K562 (cell line): ENCODE measurements around the gene SMG5. TPM values are rescaled to one million over a fixed set of nuclear protein-coding genes. Genes with fewer than 3 reads are reported as not detected.

Experiments used
- ATAC-seq: fragments of 200-7000 bp; cut with Tn5 transposase; 3 replicates; pipeline ENCODE4 v1.9.1; 2020; ENCODE audit warnings: moderate library complexity
- BruUV-seq: library from RNA; stranded (reverse); fragments of 400-500 nt; replicated peaks from 2 replicates; lab custom pipeline; 2021; lab: Mats Ljungman, UMichigan
- CTCF ChIA-PET: fragments of 300-600 bp; formaldehyde crosslinking; extraction: SDS; loops from one replicate; lab custom pipeline; 2021; ENCODE audit warnings: low intra/inter-chr PET ratio; lab: Yijun Ruan, JAX
- POLR2A ChIA-PET: fragments of 300-600, 350-650 bp; sonication (Branson Sonifier 250); formaldehyde crosslinking; extraction: SDS; loops from one replicate; lab custom pipeline; 2021; ENCODE audit warnings: antibody characterized with exemption, inconsistent platforms; lab: Yijun Ruan, JAX
- DNase-seq, 4 experiments: peaks; one replicate each; pipeline versions ENCODE4 v3.0.0 to v3.0.0-alpha.2; 2011 to 2018; ENCODE audit warnings: low spot score in 3 of 4, mixed read lengths in 3 of 4; ENCODE audit errors: extremely low read depth in 1 of 4
- FAIRE-seq: peaks from 2 replicates; lab custom pipeline; 2011; peaks lifted over from hg19 to GRCh38; lab: Jason Lieb, UNC
- H2AFZ ChIP-seq: 2 replicates; pipeline ENCODE4 v1.6.0; 2011; ENCODE audit warnings: low read depth, low read length, control low read depth, inconsistent platforms
- H3K27ac ChIP-seq: fragments of 200-600 bp; 3 replicates; pipeline ENCODE4 v1.8.0; 2011; ENCODE audit warnings: low read depth, mild to moderate bottlenecking, control low read depth, inconsistent platforms, low read length, moderate library complexity, mixed read lengths; ENCODE audit errors: extremely low read depth
- H3K27me3 ChIP-seq, 2 experiments: fragments of 300-600 bp in 1 of 2; 2 replicates in 1 of 2; 3 replicates in 1 of 2; pipeline versions ENCODE4 v1.6.0 to v1.8.0; 2011; ENCODE audit warnings: inconsistent platforms in 2 of 2, low read length in 2 of 2, mild to moderate bottlenecking in 1 of 2, mixed read lengths in 1 of 2, moderate library complexity in 1 of 2; ENCODE audit not compliant: control insufficient read depth in 2 of 2, insufficient read depth in 2 of 2
- H3K36me3 ChIP-seq: fragments of 300-600 bp; 3 replicates; pipeline ENCODE4 v1.8.0; 2011; ENCODE audit warnings: mild to moderate bottlenecking, low read length, inconsistent platforms; ENCODE audit not compliant: control insufficient read depth, insufficient read depth
- H3K4me1 ChIP-seq, 2 experiments: fragments of 200-600 bp in 1 of 2; replicated peaks in 1 of 2; 2 replicates in 1 of 2; 3 replicates in 1 of 2; pipeline versions ENCODE4 v1.5.1 to v1.8.0; 2011; ENCODE audit warnings: inconsistent platforms in 2 of 2, low read length in 2 of 2, mild to moderate bottlenecking in 1 of 2, mixed read lengths in 1 of 2, moderate library complexity in 1 of 2; ENCODE audit not compliant: control insufficient read depth in 2 of 2, insufficient read depth in 2 of 2
- H3K4me2 ChIP-seq: 2 replicates; pipeline ENCODE4 v1.6.1; 2011; ENCODE audit warnings: low read length, control low read depth, inconsistent platforms, mixed read lengths; ENCODE audit not compliant: insufficient read depth
- H3K4me3 ChIP-seq: fragments of 200-600 bp; sonication (generic), shearing (Covaris generic); 2 replicates; pipeline ENCODE4 v1.5.1; 2016; ENCODE audit warnings: control low read depth, inconsistent platforms
- H3K79me2 ChIP-seq: fragments of 200-600 bp; 3 replicates; pipeline ENCODE4 v1.8.0; 2011; ENCODE audit warnings: low read length, inconsistent platforms; ENCODE audit not compliant: control insufficient read depth, insufficient read depth
- H3K9ac ChIP-seq, 2 experiments: 2 replicates each; pipeline versions ENCODE4 v1.6.0 to v1.6.1; 2011; ENCODE audit warnings: low read depth in 2 of 2, low read length in 2 of 2, control low read depth in 1 of 2, inconsistent platforms in 1 of 2, mild to moderate bottlenecking in 1 of 2, mixed read lengths in 1 of 2; ENCODE audit not compliant: insufficient read depth in 1 of 2
- H3K9me1 ChIP-seq: one replicate; pipeline ENCODE4 v1.6.0; 2011; ENCODE audit warnings: inconsistent platforms, mild to moderate bottlenecking, low read length, moderate library complexity; ENCODE audit not compliant: control insufficient read depth, insufficient read depth
- H3K9me3 ChIP-seq: replicated peaks from 2 replicates; pipeline ENCODE4 v1.5.1; 2011; ENCODE audit warnings: low read depth, low read length, inconsistent platforms; ENCODE audit not compliant: control insufficient read depth, insufficient read depth
- H4K20me1 ChIP-seq: replicated peaks from 2 replicates; pipeline ENCODE4 v1.6.1; 2011; ENCODE audit warnings: low read length, inconsistent platforms, mixed read lengths; ENCODE audit not compliant: control insufficient read depth, insufficient read depth
- FOS ChIP-seq: IDR thresholded peaks from 3 replicates; pipeline ENCODE4 v1.6.1; 2011; ENCODE audit not compliant: insufficient read length; ENCODE audit errors: extremely low read depth
- NR2C1 ChIP-seq, 2 experiments: fragments of 450-650 bp; IDR thresholded peaks; 2 replicates each; pipeline ENCODE4 v1.6.1; 2017; ENCODE audit warnings: mild to moderate bottlenecking in 2 of 2, antibody characterized with exemption in 1 of 2, inconsistent platforms in 1 of 2, missing compliant biosample characterization in 1 of 2, missing genetic modification characterization in 1 of 2
- WGBS: fragments of 100-300 bp; shearing (Covaris generic); methylation state at CpG from one replicate; pipeline ENCODE4 v1.1.6; 2016; ENCODE audit warnings: low coverage, mixed read lengths; ENCODE audit not compliant: insufficient coverage; ENCODE audit errors: missing lambda C conversion rate; 5-methylcytosine and 5-hydroxymethylcytosine counted together
- in situ Hi-C: fragments of 300-500 bp; cut with MboI; formaldehyde crosslinking; loops from 4 replicates; pipeline ENCODE4 v1.15.0; 2018; ENCODE audit warnings: inconsistent platforms, mixed read lengths
- intact Hi-C: fragments of 100-400 bp; cut with micrococcal nuclease; formaldehyde crosslinking; loops from 2 replicates; pipeline ENCODE4 v1.14.2; 2022
- polyA plus RNA-seq, 8 experiments: library from polyadenylated mRNA; depleted of rRNA in 4 of 8; stranded (reverse) in 5 of 8; unstranded in 3 of 8; fragments of >200 nt; fragmentation: Nextera tagmentation in 2 of 8; fragmentation: Illumina TruSeq in 1 of 8; extraction: Ambion mirVana in 2 of 8; extraction: Trizol in 1 of 8; gene quantifications; 2 replicates each; pipeline versions ENCODE4 v1.2.1 to v1.2.3, GENCODE V29; 2011 to 2014; ENCODE audit warnings: inconsistent platforms in 1 of 8, missing spikeins in 1 of 8
- total RNA-seq, 7 experiments: library from RNA; depleted of rRNA in 6 of 7; stranded (reverse); fragments of >200 nt in 6 of 7; fragmentation: Illumina TruSeq in 2 of 7; extraction: Trizol in 2 of 7; gene quantifications; 2 replicates each; pipeline versions ENCODE4 v1.2.1 to v1.2.3, GENCODE V29; 2011 to 2021; ENCODE audit warnings: low replicate concordance in 1 of 7
- TF ChIP-seq, protein P1 (sequence below), 2 experiments: fragments of 450-650 bp in 1 of 2; sonication (generic) in 1 of 2; formaldehyde crosslinking in 1 of 2; IDR thresholded peaks in 1 of 2; conservative IDR thresholded peaks in 1 of 2; 2 replicates each; pipeline versions ENCODE4 v1.6.1 to v1.8.1; 2016 to 2023; ENCODE audit warnings: mild to moderate bottlenecking in 2 of 2, moderate library complexity in 2 of 2, inconsistent platforms in 1 of 2, missing genetic modification reagents in 1 of 2

The SMG5 gene
- total and polyA plus RNA-seq, 9 of the 15 experiments (the other 6 are each of a cell fraction or from before 2014, with no cell fraction given): 1.4 to 85.9 (median 53.0) TPM

DNA sequence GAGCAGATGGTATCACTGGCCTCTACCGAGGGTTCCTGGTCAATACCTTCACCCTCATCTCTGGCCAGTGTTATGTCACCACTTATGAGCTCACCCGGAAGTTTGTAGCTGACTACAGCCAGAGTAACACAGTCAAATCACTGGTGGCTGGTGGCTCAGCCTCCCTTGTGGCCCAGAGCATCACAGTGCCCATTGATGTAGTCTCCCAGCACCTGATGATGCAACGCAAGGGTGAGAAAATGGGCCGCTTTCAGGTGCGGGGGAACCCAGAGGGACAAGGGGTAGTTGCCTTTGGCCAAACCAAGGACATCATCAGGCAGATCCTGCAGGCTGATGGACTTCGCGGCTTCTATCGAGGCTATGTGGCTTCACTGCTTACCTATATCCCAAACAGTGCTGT is 82.6 kb downstream of the SMG5 start:
- CTCF ChIA-PET: no interaction called here
- POLR2A ChIA-PET: interaction anchor here (0.9 to 9.2 kb wide), 3 partner anchors 10 to 46 kb away, joined by 3 to 62 read pairs (median 21); partner anchors contain the start of gene PMF1
- no peak overlapping the region for H3K4me2 ChIP-seq
- WGBS: 90% methylated on average over 8 of the region's 8 CpGs
- H3K27me3 ChIP-seq: no peaks in the 10 kb centered on the region
- H3K79me2 ChIP-seq: peaks cover 38% of the 10 kb centered on the region
- peaks cover 4% of the 10 kb centered on the region; the same call in 1 of the 2 replicates for H4K20me1 ChIP-seq
- in situ Hi-C loops: no loop called here
- peak overlapping the region in 1 of 2 experiments; percentile 3; a peak in 2 of 4 replicates for H3K9ac ChIP-seq
- ATAC-seq: no peak
- peaks cover 3 to 4% of the 10 kb centered on the region in 2 experiments; a peak in 4 of 5 replicates for H3K4me1 ChIP-seq
- H2AFZ ChIP-seq: no peak overlapping the region
- H3K9me1 ChIP-seq: no peaks in the 10 kb centered on the region
- intact Hi-C loops: no loop called here
- peak in 1 of 4 experiments; percentile 4 for DNase-seq
- no peak overlapping the region for H3K4me3 ChIP-seq
- BruUV-seq: no TSS peak
- no peak overlapping the region for H3K27ac ChIP-seq
- no peak for FAIRE-seq
- H3K9me3 ChIP-seq: no peaks in the 10 kb centered on the region
- H3K36me3 ChIP-seq: peaks cover 63% of the 10 kb centered on the region
- TF ChIP-seq FOS (no peak), NR2C1 (IDR thresholded peaks at IDR 0.05) (no peak), NR2C1 (tag; IDR thresholded peaks at IDR 0.05) (no peak)
- TF ChIP-seq, protein P1, sequence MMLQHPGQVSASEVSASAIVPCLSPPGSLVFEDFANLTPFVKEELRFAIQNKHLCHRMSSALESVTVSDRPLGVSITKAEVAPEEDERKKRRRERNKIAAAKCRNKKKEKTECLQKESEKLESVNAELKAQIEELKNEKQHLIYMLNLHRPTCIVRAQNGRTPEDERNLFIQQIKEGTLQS (IDR thresholded peaks at IDR 0.05): peak; percentile 50
- TF ChIP-seq, protein P1 (CRISPR knock-in tag; conservative IDR thresholded peaks at IDR 0.05): no peak
- TF ChIP-seq, all 486 proteins: peak for 1

Other genes starting within 250 kb of the SMG5 start
Only the 7 nearest of the 17 such genes appear.
- gene BGLAP, start 40.6 kb downstream of the SMG5 start, total RNA-seq (2014; rRNA removed): 0.23 and 0.82 TPM in 2 replicates
- 0.15 TPM in 1 of 2 replicates, not detected in the other for gene BGLAP, start 40.6 kb downstream of the SMG5 start, total RNA-seq (2014; rRNA removed; fragmentation: Illumina TruSeq; extraction: Trizol)
- gene BGLAP, start 40.6 kb downstream of the SMG5 start, total RNA-seq (2015; rRNA removed; fragmentation: Illumina TruSeq; extraction: Trizol): 0.33 and 0.49 TPM in 2 replicates
- gene BGLAP, start 40.6 kb downstream of the SMG5 start, total RNA-seq (2021): 0.22 and 1.2 TPM in 2 replicates
- gene BGLAP, start 40.6 kb downstream of the SMG5 start, polyA plus RNA-seq (2011; rRNA removed): 0.54 and 0.92 TPM in 2 replicates
- gene BGLAP, start 40.6 kb downstream of the SMG5 start, polyA plus RNA-seq (2014; fragmentation: Illumina TruSeq; extraction: Trizol): not detected in 2 replicates
- gene BGLAP, start 40.6 kb downstream of the SMG5 start, polyA plus RNA-seq (2014; fragmentation: Nextera tagmentation; extraction: Ambion mirVana): not detected
- gene BGLAP, start 40.6 kb downstream of the SMG5 start, polyA plus RNA-seq (2014; rRNA removed): 1.4 and 1.6 TPM in 2 replicates
- gene PAQR6, start 34.8 kb downstream of the SMG5 start, total RNA-seq (2014; rRNA removed): 0.86 TPM in 2 replicates
- 0.32 and 0.62 TPM in 2 replicates for gene PAQR6, start 34.8 kb downstream of the SMG5 start, total RNA-seq (2014; rRNA removed; fragmentation: Illumina TruSeq; extraction: Trizol)
- 0.64 and 0.72 TPM in 2 replicates for gene PAQR6, start 34.8 kb downstream of the SMG5 start, total RNA-seq (2015; rRNA removed; fragmentation: Illumina TruSeq; extraction: Trizol)
- gene PAQR6, start 34.8 kb downstream of the SMG5 start, total RNA-seq (2021): 1.0 and 1.2 TPM in 2 replicates
- 0.52 and 1.4 TPM in 2 replicates for gene PAQR6, start 34.8 kb downstream of the SMG5 start, polyA plus RNA-seq (2011; rRNA removed)
- gene PAQR6, start 34.8 kb downstream of the SMG5 start, polyA plus RNA-seq (2014; fragmentation: Illumina TruSeq; extraction: Trizol): 0.59 and 0.73 TPM in 2 replicates
- gene PAQR6, start 34.8 kb downstream of the SMG5 start, polyA plus RNA-seq (2014; fragmentation: Nextera tagmentation; extraction: Ambion mirVana): under 1 TPM; 0.07 to 0.23 TPM
- gene PAQR6, start 34.8 kb downstream of the SMG5 start, polyA plus RNA-seq (2014; rRNA removed): 1.3 and 1.8 TPM in 2 replicates
- gene TMEM79, start 1.5 kb upstream of the SMG5 start, total RNA-seq (2014; rRNA removed): 3.8 and 6.9 TPM in 2 replicates
- 2.1 and 2.6 TPM in 2 replicates for gene TMEM79, start 1.5 kb upstream of the SMG5 start, total RNA-seq (2014; rRNA removed; fragmentation: Illumina TruSeq; extraction: Trizol)
- 5.1 and 5.4 TPM in 2 replicates for gene TMEM79, start 1.5 kb upstream of the SMG5 start, total RNA-seq (2015; rRNA removed; fragmentation: Illumina TruSeq; extraction: Trizol)
- gene TMEM79, start 1.5 kb upstream of the SMG5 start, total RNA-seq (2021): 6.8 and 7.2 TPM in 2 replicates
- 4.0 and 4.8 TPM in 2 replicates for gene TMEM79, start 1.5 kb upstream of the SMG5 start, polyA plus RNA-seq (2011; rRNA removed)
- gene TMEM79, start 1.5 kb upstream of the SMG5 start, polyA plus RNA-seq (2014; fragmentation: Illumina TruSeq; extraction: Trizol): 5.6 and 5.7 TPM in 2 replicates
- gene TMEM79, start 1.5 kb upstream of the SMG5 start, polyA plus RNA-seq (2014; fragmentation: Nextera tagmentation; extraction: Ambion mirVana): 1 to 10 TPM in 1 of 2 experiments, under 1 TPM in 1; 0.69 to 1.2 TPM
- 6.1 and 8.3 TPM in 2 replicates for gene TMEM79, start 1.5 kb upstream of the SMG5 start, polyA plus RNA-seq (2014; rRNA removed)
- gene GLMP, start 12.9 kb upstream of the SMG5 start, total RNA-seq (2014; rRNA removed): 25.7 and 27.0 TPM in 2 replicates
- 10.1 and 12.8 TPM in 2 replicates for gene GLMP, start 12.9 kb upstream of the SMG5 start, total RNA-seq (2014; rRNA removed; fragmentation: Illumina TruSeq; extraction: Trizol)
- gene GLMP, start 12.9 kb upstream of the SMG5 start, total RNA-seq (2015; rRNA removed; fragmentation: Illumina TruSeq; extraction: Trizol): 18.5 and 19.7 TPM in 2 replicates
- gene GLMP, start 12.9 kb upstream of the SMG5 start, total RNA-seq (2021): 22.7 and 23.7 TPM in 2 replicates
- 8.3 and 15.5 TPM in 2 replicates for gene GLMP, start 12.9 kb upstream of the SMG5 start, polyA plus RNA-seq (2011; rRNA removed)
- 28.2 and 29.1 TPM in 2 replicates for gene GLMP, start 12.9 kb upstream of the SMG5 start, polyA plus RNA-seq (2014; fragmentation: Illumina TruSeq; extraction: Trizol)
- gene GLMP, start 12.9 kb upstream of the SMG5 start, polyA plus RNA-seq (2014; fragmentation: Nextera tagmentation; extraction: Ambion mirVana): 10 to 100 TPM; 11.0 to 22.4 TPM
- 21.7 and 24.5 TPM in 2 replicates for gene GLMP, start 12.9 kb upstream of the SMG5 start, polyA plus RNA-seq (2014; rRNA removed)
- gene VHLL, start 16.5 kb upstream of the SMG5 start, total RNA-seq (2014; rRNA removed): not detected in 2 replicates
- gene VHLL, start 16.5 kb upstream of the SMG5 start, total RNA-seq (2014; rRNA removed; fragmentation: Illumina TruSeq; extraction: Trizol): not detected in 2 replicates
- not detected in 2 replicates for gene VHLL, start 16.5 kb upstream of the SMG5 start, total RNA-seq (2015; rRNA removed; fragmentation: Illumina TruSeq; extraction: Trizol)
- gene VHLL, start 16.5 kb upstream of the SMG5 start, total RNA-seq (2021): not detected in 2 replicates
- gene VHLL, start 16.5 kb upstream of the SMG5 start, polyA plus RNA-seq (2011; rRNA removed): not detected in 2 replicates
- not detected in 2 replicates for gene VHLL, start 16.5 kb upstream of the SMG5 start, polyA plus RNA-seq (2014; fragmentation: Illumina TruSeq; extraction: Trizol)
- gene VHLL, start 16.5 kb upstream of the SMG5 start, polyA plus RNA-seq (2014; fragmentation: Nextera tagmentation; extraction: Ambion mirVana): not detected
- not detected in 2 replicates for gene VHLL, start 16.5 kb upstream of the SMG5 start, polyA plus RNA-seq (2014; rRNA removed)
- gene CCT3, start 55.5 kb upstream of the SMG5 start, total RNA-seq (2014; rRNA removed): 567 and 570 TPM in 2 replicates
- 610 and 635 TPM in 2 replicates for gene CCT3, start 55.5 kb upstream of the SMG5 start, total RNA-seq (2014; rRNA removed; fragmentation: Illumina TruSeq; extraction: Trizol)
- 573 and 580 TPM in 2 replicates for gene CCT3, start 55.5 kb upstream of the SMG5 start, total RNA-seq (2015; rRNA removed; fragmentation: Illumina TruSeq; extraction: Trizol)
- 521 and 542 TPM in 2 replicates for gene CCT3, start 55.5 kb upstream of the SMG5 start, total RNA-seq (2021)
- 682 and 836 TPM in 2 replicates for gene CCT3, start 55.5 kb upstream of the SMG5 start, polyA plus RNA-seq (2011; rRNA removed)
- gene CCT3, start 55.5 kb upstream of the SMG5 start, polyA plus RNA-seq (2014; fragmentation: Illumina TruSeq; extraction: Trizol): 536 and 610 TPM in 2 replicates
- 1,000 to 10,000 TPM in 1 of 2 experiments, 100 to 1,000 TPM in 1; 871 to 1,167 TPM for gene CCT3, start 55.5 kb upstream of the SMG5 start, polyA plus RNA-seq (2014; fragmentation: Nextera tagmentation; extraction: Ambion mirVana)
- 475 and 532 TPM in 2 replicates for gene CCT3, start 55.5 kb upstream of the SMG5 start, polyA plus RNA-seq (2014; rRNA removed)
- 0.45 and 1.6 TPM in 2 replicates for gene TSACC, start 55.7 kb upstream of the SMG5 start, total RNA-seq (2014; rRNA removed)
- 1.8 and 2.1 TPM in 2 replicates for gene TSACC, start 55.7 kb upstream of the SMG5 start, total RNA-seq (2014; rRNA removed; fragmentation: Illumina TruSeq; extraction: Trizol)
- 2.5 and 2.6 TPM in 2 replicates for gene TSACC, start 55.7 kb upstream of the SMG5 start, total RNA-seq (2015; rRNA removed; fragmentation: Illumina TruSeq; extraction: Trizol)
- 1.0 and 1.1 TPM in 2 replicates for gene TSACC, start 55.7 kb upstream of the SMG5 start, total RNA-seq (2021)
- gene TSACC, start 55.7 kb upstream of the SMG5 start, polyA plus RNA-seq (2011; rRNA removed): 2.1 and 2.2 TPM in 2 replicates
- gene TSACC, start 55.7 kb upstream of the SMG5 start, polyA plus RNA-seq (2014; fragmentation: Illumina TruSeq; extraction: Trizol): 4.5 TPM in 2 replicates
- 1 to 10 TPM; 7.3 to 7.4 TPM for gene TSACC, start 55.7 kb upstream of the SMG5 start, polyA plus RNA-seq (2014; fragmentation: Nextera tagmentation; extraction: Ambion mirVana)
- 5.0 and 7.5 TPM in 2 replicates for gene TSACC, start 55.7 kb upstream of the SMG5 start, polyA plus RNA-seq (2014; rRNA removed)